Brain microvascular endothelial cell (primary cell): ENCODE data around the gene TCL1B.

Experiments
- DNase-seq: peaks from one replicate; pipeline ENCODE4 v3.0.0-alpha.2; 2020
- H3K27ac ChIP-seq: fragments of 250-450 bp; sonication (Bioruptor Pico); 2 replicates; pipeline ENCODE4 v1.5.1; 2020; ENCODE audit warnings: mild to moderate bottlenecking, moderate library complexity
- H3K27me3 ChIP-seq: fragments of 250-450 bp; sonication (Bioruptor Pico); replicated peaks from 2 replicates; pipeline ENCODE4 v1.5.1; 2020; ENCODE audit warnings: mild to moderate bottlenecking
- H3K36me3 ChIP-seq: fragments of 250-450 bp; sonication (Bioruptor Pico); replicated peaks from 2 replicates; pipeline ENCODE4 v1.5.1; 2020; ENCODE audit warnings: mild to moderate bottlenecking
- H3K4me3 ChIP-seq: 2 replicates; pipeline ENCODE4 v1.5.1; 2011; ENCODE audit warnings: low read depth, mild to moderate bottlenecking, control low read depth, low read length, moderate library complexity
- CTCF ChIP-seq: IDR thresholded peaks from 2 replicates; pipeline ENCODE4 v1.5.1; 2011; ENCODE audit warnings: low read depth, mild to moderate bottlenecking, moderate library complexity, low read length, control low read depth, inconsistent platforms; ENCODE audit errors: missing control alignments
- in situ Hi-C: cut with HindIII; loops from 2 replicates; pipeline ENCODE4 v1.10.0; 2017; ENCODE audit warnings: low sequenced_read_pairs, low pct_ligation_motif_present

Gene TCL1B

GRCh38 chr14:95674613-95675012 lies 11.6 kb upstream of the TCL1B start:
- H3K4me3 ChIP-seq: no peak overlapping the region
- no peak for DNase-seq
- no peak overlapping the region for H3K27ac ChIP-seq
- in situ Hi-C loops: no loop called here
- no peaks in the 10 kb centered on the region for H3K36me3 ChIP-seq
- H3K27me3 ChIP-seq: no peaks in the 10 kb centered on the region
- no peak for TF ChIP-seq CTCF

- TF ChIP-seq CTCF: no peak
- no peak for DNase-seq
- Histone ChIP-seq H3K36me3 (no peaks in the 10 kb centered on the region), H3K4me3 (no peak overlapping the region), H3K27ac (no peak overlapping the region), H3K27me3 (no peaks in the 10 kb centered on the region)
- in situ Hi-C loops: no loop called here
Measured at GRCh38 chr14:95675486-95675885, 10.7 kb upstream of the TCL1B start.

GRCh38 chr14:95677179-95677835 lies 8.9 kb upstream of the TCL1B start:
- TF ChIP-seq CTCF: no peak
- in situ Hi-C loops: no loop called here
- no peaks in the 10 kb centered on the region for H3K27me3 ChIP-seq
- no peak overlapping the region for H3K27ac ChIP-seq
- no peak overlapping the region for H3K4me3 ChIP-seq
- H3K36me3 ChIP-seq: no peaks in the 10 kb centered on the region
- no peak for DNase-seq

- no peak overlapping the region for H3K27ac ChIP-seq
- no peak overlapping the region for H3K4me3 ChIP-seq
- in situ Hi-C loops: no loop called here
- no peak for TF ChIP-seq CTCF
- no peaks in the 10 kb centered on the region for H3K27me3 ChIP-seq
- no peaks in the 10 kb centered on the region for H3K36me3 ChIP-seq
- DNase-seq: no peak
Measured at GRCh38 chr14:95679148-95679815, 6.9 kb upstream of the TCL1B start.

- Histone ChIP-seq H3K27me3 (no peaks in the 10 kb centered on the region), H3K4me3 (no peak overlapping the region), H3K36me3 (no peaks in the 10 kb centered on the region), H3K27ac (no peak overlapping the region)
- no peak for TF ChIP-seq CTCF
- in situ Hi-C loops: no loop called here
- DNase-seq: no peak
Measured at GRCh38 chr14:95679998-95680735, 6.1 kb upstream of the TCL1B start.
